Choroid plexus epithelial cell (primary cell): ENCODE data around the gene GMEB2.

ENCODE experiments used
- DNase-seq: peaks from one replicate; pipeline ENCODE4 v3.0.0-alpha.2; 2010; ENCODE audit warnings: low read depth
- H3K4me3 ChIP-seq: 2 replicates; pipeline ENCODE4 v1.5.1; 2011; ENCODE audit warnings: low read depth, mild to moderate bottlenecking, control low read depth, low read length, moderate library complexity
- CTCF ChIP-seq: conservative IDR thresholded peaks from 2 replicates; pipeline ENCODE4 v1.5.1; 2011; ENCODE audit warnings: low read depth, mild to moderate bottlenecking, control low read depth, inconsistent platforms, low read length, moderate library complexity

Gene GMEB2

GRCh38 chr20:63577317-63577894 lies 49.5 kb downstream of the GMEB2 start:
- DNase-seq, result no peak

DNA sequence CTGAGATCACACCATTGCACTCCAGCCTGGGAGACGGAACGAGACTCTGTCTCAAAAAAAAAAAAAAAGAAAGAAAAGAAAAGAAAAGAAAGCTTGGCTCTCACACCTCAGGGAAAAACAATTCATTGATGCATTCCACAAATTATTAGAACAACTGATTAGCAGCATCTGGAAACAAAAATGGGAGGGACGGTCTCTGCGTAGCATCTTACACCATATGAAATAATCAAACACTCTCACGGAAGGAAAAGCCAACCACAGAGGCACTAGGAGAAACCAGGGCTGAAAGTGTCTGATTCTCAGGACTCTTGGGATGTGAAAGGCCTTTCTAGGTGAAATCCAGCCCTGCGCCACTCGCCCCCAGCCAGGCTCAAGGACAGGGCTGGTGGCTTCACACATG lies 50.6 kb downstream of the GMEB2 start:
- no peak for DNase-seq
- TF ChIP-seq CTCF, result no peak
- no peak overlapping the region for H3K4me3 ChIP-seq

More at GRCh38 chr20:63577317-63577894, 49.5 kb downstream of the GMEB2 start:
- no peak for TF ChIP-seq CTCF
- no peak overlapping the region for H3K4me3 ChIP-seq

DNA sequence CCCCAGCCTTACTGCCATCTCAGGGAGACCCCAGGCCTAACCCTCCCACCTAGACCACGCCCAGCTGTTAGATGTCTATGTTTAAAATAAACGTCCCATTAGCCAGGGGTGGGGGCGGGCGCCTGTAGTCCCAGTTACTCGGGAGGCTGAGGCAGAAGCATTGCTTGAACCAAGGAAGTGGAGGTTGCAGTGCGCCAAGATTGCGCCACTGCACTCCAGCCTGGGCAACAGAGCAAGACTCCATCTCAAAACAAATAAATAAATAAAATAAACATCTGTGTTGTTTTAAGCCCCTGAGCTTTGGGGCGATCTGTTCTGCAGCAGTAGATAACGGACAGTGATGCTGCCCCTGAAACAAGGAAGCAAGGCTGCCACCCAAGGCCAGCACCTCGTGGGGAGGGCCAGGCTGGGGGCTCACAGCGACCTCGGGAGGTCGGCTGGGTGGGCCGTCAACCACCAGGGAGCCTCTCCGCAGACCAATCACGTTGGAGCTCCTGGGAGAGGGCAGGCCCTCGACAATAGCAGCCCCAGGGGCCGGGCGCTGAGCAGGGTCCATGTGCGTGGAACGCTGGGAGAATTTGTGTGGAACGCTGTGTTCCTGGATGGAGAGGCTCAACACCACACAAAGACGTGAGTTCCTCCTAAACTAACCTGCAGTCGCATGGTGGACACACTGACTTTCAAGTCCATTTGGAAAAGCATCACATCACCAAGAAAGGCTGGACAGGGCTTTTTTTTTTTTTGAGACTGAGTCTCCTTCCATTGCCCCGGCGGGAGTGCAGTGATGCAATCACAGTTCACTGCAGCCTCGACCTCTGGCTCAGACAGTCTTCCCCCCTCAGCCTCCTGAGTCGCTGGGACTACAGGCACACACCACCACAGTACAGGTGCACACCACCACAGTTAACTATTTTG lies 51.8 kb downstream of the GMEB2 start:
- H3K4me3 ChIP-seq, result no peak overlapping the region
- no peak for DNase-seq
- no peak for TF ChIP-seq CTCF

- TF ChIP-seq CTCF, result no peak
- DNase-seq, result peak; percentile 63
- H3K4me3 ChIP-seq, result peak within 1 kb of the TSS; percentile 81
Observed at GRCh38 chr20:63574156-63574828, 52.6 kb downstream of the GMEB2 start, which contains the start of gene HELZ2. HELZ2 (minus strand) TSS chr20:63574239; CDS start chr20:63572385, 1,854 bp downstream.

GRCh38 chr20:63573647-63574131 lies 53.2 kb downstream of the GMEB2 start:
- H3K4me3 ChIP-seq, result peak overlapping the region; percentile 81
- DNase-seq, result no peak
- TF ChIP-seq CTCF, result no peak

DNA sequence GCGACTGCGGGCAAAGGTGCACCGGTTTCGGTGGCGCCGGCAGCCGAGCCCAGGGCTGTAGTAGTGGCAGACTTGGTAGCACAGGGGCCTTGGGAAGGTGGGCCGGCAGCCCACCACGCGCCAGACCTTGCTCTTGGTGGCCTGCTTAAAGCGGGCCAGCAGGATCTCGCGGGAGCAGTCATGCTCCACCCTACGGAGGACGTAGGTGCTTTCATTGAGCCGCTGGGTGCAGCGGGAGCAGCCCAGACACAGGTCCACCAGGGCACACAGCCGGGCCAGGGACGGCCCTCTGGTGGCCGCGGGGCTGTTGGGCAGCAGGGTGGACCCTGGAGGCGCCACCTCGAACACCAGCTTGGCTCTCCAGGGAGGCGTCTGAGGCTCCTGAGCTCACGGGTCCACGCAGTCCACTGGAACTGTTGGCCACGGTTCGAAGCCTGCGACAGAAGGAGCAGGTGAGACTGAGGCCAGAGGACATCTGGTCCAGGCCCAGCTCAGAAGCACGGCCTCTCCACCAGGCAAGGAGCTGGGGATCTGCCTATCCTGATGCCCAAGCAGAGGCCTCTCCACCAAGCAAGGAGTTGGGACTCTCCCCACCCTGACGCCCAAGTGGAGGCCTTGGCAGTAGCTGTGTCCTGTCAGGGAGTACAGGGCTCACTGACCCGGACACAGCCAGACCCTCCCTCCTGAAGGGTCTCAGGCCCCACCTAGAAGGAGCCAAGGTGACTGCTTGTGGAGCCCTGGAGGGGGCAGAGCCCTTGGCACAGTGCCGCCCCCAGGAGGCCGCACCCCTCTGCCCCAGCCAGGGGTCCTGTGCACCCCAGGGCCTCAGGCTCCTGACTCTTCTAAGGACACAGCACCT lies 53.9 kb downstream of the GMEB2 start:
- no peak for DNase-seq
- peak overlapping the region; percentile 81 for H3K4me3 ChIP-seq
- peak; percentile 31 for TF ChIP-seq CTCF
